DND-41 (cell line): ENCODE measurements around the gene DNAJC27.

Experiments
- CTCF ChIP-seq: IDR thresholded peaks from 2 replicates; pipeline ENCODE4 v1.5.1; 2012; ENCODE audit warnings: borderline replicate concordance, low read length, moderate library complexity, mild to moderate bottlenecking; ENCODE audit not compliant: poor library complexity, severe bottlenecking; ENCODE audit errors: extremely low read depth
- EZH2 ChIP-seq: IDR thresholded peaks from 3 replicates; pipeline ENCODE4 v1.6.1; 2012; ENCODE audit warnings: borderline replicate concordance, low read depth, mild to moderate bottlenecking, moderate library complexity, low read length, inconsistent platforms; ENCODE audit not compliant: severe bottlenecking

GRCh38 chr2:24912986-24913385 is 58.8 kb downstream of the DNAJC27 start:
- TF ChIP-seq CTCF = no peak
- TF ChIP-seq EZH2 = no peak
